CD4-positive, alpha-beta T cell treated with Interleukin-4 for 4 hours (primary cell): Measurements from ENCODE around the gene ORAI2.
A peak's percentile ranks its signal among the peaks of the same experiment; 100 is the strongest.
"Not testable (repeated sequence)": the region's sequence is repeated elsewhere in the genome, so short reads cannot be mapped to it uniquely, and the experiment has no call there.

ENCODE experiments used
- DNase-seq: peaks from one replicate; pipeline ENCODE4 v3.0.0-alpha.2; 2020

ORAI2 gene

DNA sequence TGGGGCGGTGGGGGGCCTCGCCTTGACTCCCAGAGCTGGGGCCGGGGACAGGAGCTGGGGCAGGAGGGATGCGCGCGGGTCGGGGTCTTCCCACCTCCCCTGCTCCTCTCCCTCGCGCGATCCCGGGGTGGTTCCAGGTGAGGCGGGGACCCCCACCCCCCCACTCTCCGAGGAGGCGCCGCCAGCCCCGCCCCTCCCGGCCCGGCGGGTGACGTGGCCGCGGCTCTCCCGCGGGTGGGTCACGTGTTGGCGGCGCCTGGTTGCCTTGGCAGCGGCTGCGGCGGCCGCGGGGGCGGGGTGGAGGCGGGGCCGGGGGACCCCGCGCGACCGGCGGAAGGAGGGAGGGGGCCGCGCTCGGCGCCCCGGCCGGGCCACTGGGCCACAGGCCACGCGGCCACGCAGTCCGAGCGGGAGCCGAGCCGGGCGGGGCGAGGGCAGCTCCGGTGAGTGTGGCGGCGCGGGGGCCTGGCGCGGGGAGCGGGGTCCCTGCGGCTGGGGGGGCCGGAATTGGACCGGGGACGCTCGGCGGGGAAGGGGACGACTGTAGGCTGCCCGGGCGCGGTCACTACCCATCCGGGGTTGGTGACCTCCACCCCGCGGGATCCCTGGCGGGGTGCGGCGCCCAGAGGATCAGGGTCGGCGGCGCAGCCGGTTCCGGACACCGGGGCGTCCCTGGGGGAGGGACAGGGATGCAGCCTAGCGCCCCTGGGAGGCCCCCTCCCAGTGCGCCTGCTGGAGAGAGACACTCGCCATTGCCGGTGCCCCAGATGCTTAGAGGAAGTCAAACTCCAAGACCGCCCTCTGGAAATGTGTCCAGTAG, at the start of gene ORAI2:
TSS of gene ORAI2 (plus strand) at position 357 of the 820 bp plus-strand sequence. CDS start 5,382 bp downstream, outside the sequence.
- peak; percentile 86 for DNase-seq

DNA sequence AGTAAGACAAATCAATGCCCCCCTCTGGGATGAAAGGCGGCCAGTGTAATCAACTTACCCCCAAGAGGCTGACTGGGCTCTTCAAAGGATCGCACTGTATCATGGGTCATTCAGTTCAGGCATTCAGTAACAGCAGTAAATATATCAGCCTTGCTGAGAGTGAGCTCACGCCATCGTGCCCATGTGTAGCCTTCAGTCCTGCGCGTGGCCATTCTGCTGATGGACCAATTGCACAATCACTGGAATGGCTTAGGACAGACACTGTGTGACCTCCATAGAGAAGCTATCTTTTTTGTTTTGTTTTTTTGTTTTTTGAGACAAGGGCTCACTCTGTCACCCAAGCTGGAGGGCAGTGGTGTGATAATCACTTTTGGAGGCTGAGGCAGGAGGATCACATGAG, 46.3 kb upstream of the ORAI2 start:
- no peak for DNase-seq

DNA sequence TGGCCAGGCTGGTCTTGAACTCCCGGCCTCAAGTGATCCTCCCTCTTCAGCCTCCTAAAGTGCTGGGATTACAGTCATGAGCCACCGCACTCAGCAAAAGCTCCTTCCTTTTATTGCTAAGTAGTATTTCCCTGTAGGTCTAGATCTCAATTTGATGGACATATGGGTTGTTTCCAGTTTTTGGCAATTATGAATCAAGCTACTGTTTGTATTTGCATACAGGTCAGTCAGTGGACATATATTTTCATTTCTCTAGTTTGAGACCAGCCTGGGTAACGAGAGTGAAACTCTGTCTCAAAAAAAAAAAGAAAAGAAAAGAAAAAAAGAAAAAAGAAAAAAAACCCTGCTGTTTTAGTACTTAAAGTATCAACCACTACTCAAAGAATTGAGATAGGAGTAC, 43.6 kb upstream of the ORAI2 start:
- DNase-seq = no peak

DNA sequence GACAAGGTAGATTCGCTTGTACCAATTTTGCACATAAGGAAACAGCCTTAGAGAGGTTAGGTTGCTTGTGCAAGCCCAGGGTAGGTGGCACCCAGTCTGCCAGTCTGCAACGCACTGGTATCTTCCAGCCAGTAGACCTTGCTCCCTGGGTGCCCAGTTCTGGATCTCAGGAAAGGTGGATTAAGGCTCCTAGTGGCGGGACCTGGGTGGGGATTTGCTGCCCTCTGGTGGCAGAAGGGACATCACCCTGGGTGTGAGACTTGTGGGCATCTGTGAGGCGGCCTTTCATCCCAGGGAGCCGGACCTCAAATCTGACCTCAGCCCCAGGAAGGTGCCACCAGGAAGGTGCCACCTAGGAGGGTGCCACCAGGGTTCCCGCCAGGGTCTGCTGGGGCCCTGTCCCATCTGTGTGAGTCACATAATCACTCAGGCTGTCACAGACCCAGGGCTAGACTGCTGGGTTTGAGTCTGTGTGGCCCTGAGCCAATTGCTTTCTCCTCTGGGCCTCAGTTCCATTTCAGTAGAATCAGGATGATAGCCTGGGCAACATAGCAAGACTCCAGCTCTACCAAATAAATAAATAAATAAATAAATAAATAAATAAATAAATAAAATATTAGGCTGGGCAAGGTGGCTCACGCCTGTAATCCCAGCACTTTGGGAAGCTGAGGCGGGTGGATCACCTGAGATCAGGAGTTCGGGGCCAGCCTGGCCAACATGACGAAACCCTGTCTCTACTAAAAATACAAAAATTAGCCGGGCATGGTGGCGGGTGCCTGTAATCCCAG, 42.5 kb upstream of the ORAI2 start:
- peak; percentile 68 for DNase-seq

DNA sequence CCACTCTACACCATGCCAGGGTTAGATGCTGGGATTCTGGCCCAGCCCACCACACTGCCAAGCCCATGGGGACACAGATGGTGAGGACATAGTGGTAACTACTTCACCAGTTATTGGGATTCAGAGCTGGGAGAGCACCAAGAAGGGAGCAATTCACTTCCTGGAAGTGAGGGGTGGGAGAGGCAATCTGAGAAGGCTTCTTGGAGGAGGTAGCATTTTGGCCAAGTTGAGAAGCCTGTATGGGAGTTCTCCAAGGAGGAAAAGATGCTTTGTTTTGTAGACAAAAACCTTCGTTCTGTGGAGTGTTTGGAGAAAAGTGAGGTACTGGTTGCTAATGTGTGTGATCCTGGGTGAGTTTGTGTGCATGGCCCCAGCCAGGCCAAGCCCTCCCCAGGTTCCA, 41.0 kb upstream of the ORAI2 start:
- DNase-seq = no peak

DNA sequence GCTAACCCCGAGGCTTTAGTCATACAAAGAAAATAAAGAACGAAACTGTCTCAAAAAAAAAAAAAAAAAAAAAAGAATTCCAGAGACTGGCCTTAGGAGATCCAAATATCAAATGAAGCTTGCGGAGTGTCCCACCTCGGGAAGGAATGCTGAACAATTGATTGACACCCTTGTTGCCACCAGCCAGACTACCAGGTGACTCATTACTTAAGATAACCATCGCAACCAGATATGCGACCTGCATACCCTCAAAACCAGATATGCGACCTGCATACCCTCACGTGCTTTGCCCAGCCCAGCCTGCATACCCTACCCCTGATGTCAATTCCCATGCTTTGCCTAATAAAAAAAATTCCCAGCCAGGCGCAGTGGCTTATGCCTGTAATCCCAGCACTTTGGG, 39.9 kb upstream of the ORAI2 start:
- no peak for DNase-seq

DNA sequence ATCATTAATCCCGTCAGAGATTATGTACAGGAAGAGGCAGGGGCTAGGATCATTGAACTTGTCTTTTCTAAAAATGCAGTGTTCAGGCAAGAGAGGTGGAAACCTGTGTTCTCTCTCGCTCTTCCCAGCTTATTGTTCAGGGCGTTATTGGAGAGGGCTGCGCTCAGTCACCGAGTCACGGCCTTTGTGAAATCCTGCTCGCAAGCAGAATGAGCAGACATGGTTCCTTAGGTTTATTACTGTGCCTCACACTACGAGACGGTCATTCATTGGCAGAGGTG, 37.8 kb upstream of the ORAI2 start:
- no peak for DNase-seq

DNA sequence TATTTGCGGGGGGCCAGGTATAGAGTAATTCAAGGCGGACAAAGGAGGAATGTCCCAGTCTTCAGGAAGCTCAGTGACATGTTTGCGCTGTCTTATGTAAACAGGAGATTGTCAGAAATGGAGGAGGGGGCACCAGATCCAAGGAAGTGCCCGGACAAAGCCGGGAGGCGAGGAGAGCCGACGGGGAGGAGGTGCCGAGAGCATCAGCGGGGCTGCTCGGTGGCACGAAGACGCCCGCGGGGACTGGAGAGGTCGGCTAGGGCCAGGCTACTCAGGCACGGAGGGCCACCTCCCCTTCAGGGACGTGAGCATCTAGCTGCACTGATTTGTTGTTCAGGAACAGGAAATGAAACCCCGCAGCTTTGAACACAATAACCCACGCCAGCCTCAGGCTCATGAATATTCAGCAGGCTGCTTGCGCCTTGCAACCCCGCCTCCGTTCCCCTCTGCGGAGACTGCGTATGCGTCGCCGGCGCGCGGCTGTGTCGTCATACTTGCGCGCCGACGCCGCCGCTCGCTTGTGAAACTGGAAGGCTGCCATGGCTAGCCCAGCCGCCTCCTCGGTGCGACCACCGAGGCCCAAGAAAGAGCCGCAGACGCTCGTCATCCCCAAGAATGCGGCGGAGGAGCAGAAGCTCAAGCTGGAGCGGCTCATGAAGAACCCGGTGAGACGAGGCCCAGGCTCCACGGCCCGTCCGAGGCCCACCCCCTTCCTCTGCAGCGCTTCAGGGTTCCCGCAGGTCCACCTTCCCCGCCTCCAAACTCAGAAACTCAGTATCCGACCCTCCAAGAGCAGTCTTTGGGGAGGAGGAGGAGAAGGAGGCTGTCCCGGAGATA, 37.3 kb upstream of the ORAI2 start, which contains the start of gene PRKRIP1:
TSS of gene PRKRIP1 (plus strand) at position 491 of the 837 bp plus-strand sequence. CDS start at position 540, 49 bp downstream.
- peak; percentile 91 for DNase-seq

DNA sequence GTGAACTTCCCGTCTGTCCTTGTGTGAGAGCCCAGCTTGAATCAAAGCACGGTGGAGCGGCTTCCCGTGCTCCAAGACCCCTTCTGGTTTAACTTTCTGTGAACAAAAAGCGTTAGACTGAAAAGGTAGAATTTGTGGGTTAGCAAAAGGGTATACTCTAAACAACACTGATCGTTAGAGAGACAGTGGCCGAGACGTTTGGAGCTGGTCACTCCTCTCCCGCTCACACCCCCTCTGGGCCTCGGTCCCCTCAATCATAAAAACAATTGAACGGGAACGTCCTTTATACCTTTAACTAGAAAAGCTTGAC, 36.7 kb upstream of the ORAI2 start:
- DNase-seq = no peak

DNA sequence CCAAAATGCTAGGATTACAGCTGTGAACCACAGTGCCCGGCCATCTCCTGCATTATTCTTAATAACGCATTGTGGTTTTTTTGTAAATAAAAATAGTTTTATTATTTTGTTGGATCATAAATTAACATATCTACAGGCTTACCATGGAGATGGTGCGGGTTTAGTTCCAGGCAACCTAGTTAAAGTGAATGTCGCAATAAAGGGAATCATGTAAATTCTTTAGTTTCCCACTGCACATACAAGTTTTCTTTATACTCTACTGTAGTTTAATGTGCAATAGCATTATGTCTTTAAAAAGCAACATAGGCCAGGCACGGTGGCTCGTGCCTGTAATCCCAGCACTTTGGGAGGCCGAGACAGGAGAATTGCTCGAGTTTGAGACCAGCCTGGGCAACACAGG, 34.8 kb upstream of the ORAI2 start:
- DNase-seq = no peak

DNA sequence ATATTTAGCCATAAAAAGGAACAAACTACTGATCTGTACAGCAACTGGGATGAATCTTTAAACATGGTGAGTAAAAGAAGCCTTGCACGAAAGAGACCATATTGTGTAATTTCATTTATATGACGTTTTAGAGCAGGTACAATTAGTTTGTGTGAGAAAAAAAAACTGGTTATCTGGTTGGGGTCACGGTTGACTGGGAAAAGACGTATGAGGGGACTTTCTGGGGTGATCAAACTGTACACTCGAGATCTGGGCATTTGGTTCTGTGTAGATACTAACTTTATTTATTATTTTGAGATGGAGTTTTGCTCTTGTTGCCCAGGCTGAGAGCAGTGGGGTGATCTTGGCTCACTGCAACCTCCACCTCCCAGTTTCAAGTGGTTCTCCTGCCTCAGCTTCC, 33.0 kb upstream of the ORAI2 start:
- no peak for DNase-seq

DNA sequence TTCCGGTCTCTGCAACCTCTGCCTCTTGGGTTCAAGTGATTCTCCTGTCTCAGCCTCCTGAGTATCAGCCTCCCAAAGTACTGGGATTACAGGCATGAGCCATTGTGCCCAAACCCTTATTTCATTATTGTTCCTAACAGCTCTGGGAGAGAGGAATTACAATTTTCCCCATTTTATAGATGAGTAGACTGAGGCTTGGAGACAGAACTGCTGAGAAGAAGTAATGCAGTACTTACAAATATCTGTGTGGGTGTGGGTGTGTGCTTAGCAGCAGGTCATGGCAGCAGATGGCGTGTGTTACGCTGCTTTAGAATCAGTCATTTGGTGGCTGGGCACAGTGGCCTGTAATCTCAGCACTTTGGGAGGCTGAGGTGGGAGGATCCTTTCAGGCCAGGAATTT, 29.8 kb upstream of the ORAI2 start:
- DNase-seq = no peak

DNA sequence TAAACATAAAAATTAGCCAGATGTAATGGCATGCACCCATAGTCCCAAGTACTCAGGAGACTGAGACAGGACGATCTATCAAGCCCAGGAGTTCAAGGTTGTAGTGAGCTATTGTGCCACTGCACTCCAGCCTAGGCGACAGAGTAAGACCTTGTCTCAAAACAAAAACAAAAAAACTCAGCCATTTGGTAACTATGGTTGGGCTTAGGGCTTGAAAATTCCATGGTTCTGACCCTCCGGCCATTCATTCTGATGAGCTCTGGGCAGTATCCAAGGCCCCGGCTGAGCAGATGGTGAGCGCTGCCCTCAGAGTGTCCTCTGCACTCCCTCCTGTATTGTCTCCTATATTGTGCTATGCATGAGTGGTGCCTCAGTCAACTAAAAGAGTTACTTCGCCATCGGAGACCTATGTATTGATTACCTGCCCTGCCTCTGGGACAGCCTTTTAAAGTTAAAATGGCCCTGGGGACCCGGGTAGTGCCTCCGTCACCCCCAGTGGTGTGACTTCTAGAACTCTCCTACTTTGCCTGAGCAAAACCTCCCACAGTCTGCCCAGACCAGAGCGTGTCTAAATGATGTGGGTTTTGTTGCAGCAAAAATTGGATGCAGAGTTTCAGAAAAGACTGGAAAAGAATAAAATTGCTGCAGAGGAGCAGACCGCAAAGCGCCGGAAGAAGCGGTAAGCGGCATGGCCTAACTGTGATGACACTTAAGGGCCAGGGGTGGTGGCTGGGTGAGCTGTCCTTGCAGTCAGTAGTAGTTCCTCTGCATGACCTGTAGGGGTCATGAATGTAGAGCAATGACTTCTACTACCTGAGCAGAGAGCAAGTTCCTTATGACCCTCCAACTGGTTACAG, 29.1 kb upstream of the ORAI2 start:
- peak; percentile 72 for DNase-seq

DNA sequence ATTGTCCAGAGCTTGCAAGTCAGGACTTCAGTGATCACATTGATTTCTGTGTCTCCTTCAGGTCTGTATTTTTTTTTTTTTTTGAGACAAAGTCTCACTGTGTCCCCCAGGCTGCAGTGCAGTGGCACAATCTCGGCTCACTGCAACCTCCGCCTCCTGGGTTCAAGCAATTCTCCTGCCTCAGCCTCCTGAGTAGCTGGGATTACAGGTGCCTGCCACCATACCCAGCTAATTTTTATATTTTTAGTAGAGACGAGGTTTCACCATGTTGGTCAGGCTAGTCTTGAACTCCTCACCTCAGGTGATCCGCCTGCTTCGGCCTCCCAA, 28.6 kb upstream of the ORAI2 start:
- DNase-seq = not testable (repeated sequence)

DNA sequence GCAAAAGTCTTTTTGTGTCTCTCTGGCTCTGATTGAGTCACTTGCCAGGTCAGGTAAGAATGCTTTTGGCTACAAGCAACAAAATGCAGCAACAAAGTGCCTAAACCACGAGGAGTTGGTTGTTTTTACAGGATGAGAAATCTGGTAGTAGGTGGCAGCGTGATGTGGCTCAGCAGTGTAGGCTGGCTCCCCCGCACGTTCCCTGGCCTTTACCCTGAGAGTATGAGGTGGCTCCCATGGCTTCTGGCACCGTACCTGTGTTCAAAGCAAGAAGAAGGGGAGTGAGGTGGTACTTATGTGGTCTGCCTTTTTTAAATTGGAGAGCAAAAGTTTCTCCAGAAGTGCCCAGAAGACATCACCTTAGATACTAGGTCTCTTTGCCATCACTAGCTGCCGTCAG, 25.5 kb upstream of the ORAI2 start:
- DNase-seq = no peak

DNA sequence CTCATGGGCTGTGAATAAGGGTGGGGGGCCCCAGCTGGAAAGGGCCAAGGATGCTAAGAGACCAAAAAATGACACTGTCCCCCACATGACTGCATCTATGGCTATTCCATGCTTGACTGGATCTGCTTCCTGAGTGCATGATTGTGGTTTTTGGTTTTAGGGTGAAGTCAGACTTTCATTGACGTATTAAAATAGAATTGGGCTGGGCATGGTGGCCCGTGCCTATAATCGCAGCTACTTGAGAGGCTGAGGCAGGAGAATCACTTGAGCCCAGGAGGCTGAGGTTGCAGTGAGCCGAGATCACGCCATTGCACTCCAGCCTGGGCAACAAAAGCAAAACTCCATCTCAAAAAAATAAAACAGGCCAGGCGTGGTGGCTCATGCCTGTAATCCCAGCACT, 24.8 kb upstream of the ORAI2 start:
- DNase-seq = not testable (repeated sequence)

DNA sequence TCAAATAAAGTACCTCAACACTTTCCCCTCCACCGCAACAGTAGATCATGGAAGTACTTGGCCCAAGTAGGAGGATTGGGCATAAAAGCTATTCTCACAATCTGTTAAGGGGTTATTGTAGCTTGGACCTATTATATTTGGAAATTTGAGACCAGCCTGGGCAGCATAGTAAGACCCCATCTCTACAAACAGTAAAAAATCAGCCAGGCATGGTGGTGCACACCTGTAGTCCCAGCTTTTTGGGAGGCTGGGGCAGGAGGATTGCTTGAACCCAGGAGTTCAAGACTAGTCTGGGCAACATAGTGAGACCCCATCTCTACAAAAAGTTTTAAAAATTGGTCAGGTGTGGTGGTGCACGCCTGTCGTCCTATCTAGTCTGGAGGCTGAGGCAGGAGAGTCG, 24.0 kb upstream of the ORAI2 start:
- no peak for DNase-seq

DNA sequence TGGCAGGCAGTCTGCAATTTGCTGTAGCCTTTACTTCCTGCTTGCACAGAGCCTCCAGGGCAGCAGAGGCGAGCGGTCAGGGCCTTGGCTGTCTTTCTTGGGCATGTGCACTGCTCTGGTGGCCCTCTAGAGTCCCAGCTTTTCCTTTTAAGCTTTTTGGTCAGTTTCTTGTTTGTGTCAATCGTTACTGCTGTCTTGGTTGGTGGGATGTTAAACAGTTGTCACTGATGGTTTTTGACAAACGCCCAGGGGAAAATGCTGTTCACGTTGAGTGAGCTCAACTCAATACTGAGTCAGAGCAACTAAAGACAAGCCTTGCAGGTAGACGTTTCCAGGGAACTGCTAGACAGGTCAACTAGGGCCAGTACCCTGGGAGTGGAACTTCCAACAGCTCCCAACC, 23.3 kb upstream of the ORAI2 start:
- no peak for DNase-seq

DNA sequence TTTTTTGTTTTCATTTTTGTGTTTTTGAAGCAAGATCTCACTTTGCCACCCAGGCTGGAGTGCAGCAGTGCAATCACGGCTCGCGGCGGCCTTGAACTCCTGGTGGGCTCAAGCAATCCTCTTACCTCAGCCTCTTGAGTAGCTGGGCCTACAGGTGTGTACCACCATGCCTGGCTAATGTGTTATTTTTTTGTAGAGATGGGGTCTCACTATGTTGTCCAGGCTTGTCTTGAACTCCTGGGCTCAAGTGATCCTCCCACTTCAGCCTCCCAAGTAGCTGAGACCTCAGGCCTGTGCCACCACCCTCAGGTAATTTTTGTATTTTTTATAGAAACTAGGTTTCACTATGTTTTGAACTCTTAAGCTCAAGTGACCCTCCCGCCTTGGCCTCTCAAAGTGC, 22.5 kb upstream of the ORAI2 start:
- no peak for DNase-seq

DNA sequence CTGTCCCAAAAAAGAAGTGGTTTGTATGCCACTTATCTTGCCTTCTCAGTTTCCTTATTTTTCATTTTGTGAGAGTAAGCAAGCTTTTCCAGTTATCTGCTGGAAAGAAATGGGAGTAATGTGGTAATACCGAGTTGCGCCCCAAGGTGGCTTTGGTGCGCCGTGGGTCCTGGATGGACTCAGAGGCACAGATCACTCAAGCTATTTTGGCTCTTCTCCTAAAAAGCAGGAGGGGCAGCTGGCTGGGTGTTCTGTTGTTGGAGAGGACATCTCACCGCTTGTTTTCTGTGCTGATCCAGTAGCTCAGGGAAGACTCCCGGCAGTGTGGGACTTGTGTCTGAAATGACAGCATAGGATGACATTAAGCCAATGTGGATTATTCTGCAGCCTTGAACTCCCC, 20.8 kb upstream of the ORAI2 start:
- DNase-seq = peak; percentile 41

DNA sequence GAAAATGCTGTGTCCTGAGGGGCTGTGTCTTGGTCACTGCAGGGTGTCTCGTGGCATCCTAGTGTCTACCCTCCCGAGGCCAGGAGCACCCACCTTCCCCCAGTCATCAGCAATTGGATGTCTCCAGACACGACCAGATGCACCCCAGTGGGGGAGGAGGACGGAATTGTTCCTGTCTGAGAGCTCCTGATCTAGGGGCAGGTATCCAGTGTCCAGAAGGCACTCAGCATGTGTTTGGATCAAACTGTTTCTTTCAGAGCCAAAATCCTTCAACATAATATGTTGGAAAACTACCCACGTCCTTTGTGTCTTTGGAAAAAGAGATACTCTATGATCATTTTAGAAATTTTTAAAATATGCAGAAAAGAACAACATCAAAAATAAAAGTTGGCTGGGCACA, 20.3 kb upstream of the ORAI2 start:
- no peak for DNase-seq

DNA sequence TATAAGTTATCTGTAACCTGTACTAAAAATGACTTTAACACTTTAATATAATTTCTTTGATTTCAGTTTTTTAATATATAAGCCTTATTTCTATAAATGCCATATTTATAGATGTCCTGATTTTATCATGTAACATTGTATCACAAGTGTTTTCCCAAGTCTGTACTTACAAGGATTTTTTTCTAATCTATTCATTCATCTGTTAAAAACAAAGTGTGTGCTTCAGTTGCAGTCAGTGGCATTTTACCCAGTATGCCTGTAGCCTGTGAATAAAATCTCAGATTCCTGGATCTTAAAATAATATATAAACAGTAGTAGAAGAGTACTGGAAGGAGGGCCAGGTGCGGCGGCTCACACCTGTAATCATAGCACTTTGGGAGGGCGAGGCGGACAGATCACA, 19.8 kb upstream of the ORAI2 start:
- no peak for DNase-seq

DNA sequence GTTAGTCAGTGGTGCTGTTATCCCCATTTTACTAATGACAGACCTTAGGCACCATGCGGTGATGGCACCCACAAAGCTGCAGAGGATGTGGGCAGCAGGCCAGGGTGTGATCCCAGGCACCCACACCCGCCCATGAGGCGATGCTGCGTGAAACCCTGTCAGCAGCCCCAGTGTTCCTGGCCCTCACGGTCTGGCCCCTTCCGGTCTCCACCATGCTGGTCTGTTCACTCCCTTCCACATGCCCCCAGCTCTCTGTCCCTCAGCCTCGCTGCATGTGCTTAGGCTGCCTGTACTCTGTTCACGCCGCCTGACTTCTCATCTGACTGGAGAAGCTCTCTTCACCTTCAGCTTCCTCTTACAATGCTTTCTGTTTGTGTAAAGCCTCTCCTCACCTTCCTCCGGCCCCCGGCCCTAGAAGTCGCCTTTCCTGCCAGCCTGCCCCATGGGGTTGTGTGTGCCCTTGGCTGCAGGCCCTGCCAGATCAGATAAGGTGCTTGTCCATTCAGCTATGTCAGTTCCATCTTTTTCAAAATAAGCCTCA, 17.6 kb upstream of the ORAI2 start:
- peak; percentile 67 for DNase-seq
